Skin of body (tissue), 2 donors: ENCODE measurements around the gene SUSD4. TPM values are rescaled to one million over a fixed set of nuclear protein-coding genes. Genes with fewer than 3 reads are reported as not detected.
A peak's percentile ranks its signal among the peaks of the same experiment; 100 is the strongest.

Experiments
- DNase-seq: peaks from one replicate; lab custom pipeline; 2025; lab: John Stamatoyannopoulos, UW
- total RNA-seq: library from RNA; depleted of rRNA; stranded (reverse); fragments of >200 nt; gene quantifications from one replicate; pipeline ENCODE4 v1.2.3, GENCODE V29; 2014

SUSD4 gene
- total RNA-seq, 1 donor from 2014 or later = 12.9 TPM

GRCh38 chr1:223330466-223330865 is 33.5 kb downstream of the SUSD4 start:
- DNase-seq = no peak

- DNase-seq = no peak
Observed at GRCh38 chr1:223329664-223330415, 34.1 kb downstream of the SUSD4 start.

DNA sequence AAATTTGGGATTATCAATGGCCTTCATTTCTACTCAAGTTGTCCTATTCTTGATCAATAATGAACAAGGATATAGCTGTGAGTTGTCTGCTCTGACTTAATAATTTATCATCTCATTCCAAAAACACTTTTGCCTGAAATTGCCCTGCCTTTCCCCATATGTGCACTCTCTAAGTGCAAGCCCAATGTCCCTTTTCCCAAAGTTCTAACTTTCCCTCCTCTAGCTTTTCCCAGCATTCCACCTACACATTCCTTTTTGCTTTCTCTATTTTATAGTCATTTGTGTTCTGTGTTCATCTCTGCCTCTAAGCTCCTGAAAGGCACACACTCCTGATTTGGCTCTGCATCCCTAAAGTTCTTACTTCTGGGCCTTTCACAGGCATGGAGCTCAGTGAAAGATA is 34.7 kb downstream of the SUSD4 start:
- DNase-seq = no peak

- no peak for DNase-seq
Observed at GRCh38 chr1:223328566-223328965, 35.4 kb downstream of the SUSD4 start.

DNA sequence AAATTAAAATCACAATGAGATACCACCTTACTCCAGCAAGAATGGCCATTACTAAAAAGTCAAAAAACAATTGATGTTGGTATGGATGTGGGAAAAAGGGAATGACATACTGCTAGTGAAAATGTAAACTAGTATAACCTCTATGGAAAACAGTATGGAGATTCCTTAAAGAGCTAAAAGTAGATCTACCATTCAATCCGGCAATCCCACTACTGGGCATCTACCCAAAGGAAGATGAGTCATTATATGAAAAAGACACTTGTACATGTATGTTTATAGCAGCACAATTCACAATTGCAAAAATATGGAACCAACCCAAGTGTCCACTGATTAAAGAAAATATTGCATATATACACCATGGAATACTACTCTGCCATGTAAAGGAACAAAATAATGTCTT is 37.2 kb downstream of the SUSD4 start:
- no peak for DNase-seq

DNA sequence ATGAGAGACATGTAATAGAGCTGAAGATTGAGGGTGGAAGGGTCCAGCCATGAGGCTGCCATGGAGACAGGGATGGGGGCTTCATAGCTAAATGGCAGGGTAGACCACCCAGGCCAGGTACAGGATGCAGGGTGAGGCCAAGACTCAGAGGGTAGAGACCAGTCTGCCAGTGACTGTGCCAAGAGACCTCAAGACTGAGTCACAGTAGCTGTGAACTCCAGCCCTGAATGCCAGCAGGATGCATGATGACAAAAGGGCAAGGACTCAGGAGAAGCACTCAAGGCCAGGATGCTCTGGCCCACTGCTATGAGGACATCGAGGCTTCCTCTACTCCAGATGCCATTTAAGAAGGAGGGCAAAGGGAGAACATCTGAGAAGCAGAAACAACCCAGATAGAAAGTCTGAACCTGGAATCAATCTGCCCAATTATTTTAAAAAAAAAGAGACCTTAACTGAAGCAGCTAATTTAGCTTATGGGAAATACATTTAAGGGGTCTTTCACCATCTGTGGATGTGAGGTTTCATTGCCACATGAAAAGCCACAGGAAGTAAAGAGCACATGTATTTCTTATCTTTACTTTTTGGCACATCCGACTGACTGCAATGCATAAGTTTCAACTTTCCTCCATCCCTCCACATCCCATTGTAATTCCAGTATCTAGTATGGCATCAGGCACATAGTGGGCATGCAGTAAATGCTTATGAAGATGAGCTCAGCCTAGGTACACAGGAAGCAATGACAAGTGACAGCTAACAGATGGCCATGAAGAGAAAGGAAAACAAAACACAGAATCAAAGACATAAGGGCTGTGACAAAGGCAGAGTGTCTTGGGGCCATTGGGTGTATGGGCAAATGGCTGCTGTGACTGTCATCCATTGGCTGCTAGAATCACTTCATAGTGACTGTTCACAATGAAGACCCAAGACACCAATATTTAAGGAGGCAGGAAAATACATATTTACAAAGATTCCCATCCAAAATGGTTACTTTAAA is 40.2 kb downstream of the SUSD4 start:
- DNase-seq = no peak

DNA sequence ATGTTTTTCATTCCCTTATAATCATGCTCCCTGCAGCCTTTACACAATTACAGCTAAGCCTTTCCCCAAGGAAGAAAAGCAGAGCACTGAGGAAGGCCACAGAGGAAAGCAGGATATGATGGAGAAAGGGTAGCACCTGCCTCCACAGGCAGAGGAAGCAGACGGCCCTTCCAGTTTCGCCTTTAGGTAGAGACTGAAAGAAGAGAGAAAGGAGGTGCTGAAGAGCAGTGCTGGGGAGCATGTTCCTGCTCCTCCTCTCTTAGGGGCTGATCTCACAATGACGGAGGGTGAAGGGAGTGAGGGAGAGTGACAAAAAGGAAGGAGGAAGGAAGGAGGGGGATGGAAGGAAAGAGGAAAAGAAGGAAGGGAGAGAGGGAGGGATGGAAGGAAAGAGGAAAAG is 41.1 kb downstream of the SUSD4 start:
- no peak for DNase-seq

GRCh38 chr1:223320959-223321358 is 43.0 kb downstream of the SUSD4 start:
- DNase-seq = no peak

DNA sequence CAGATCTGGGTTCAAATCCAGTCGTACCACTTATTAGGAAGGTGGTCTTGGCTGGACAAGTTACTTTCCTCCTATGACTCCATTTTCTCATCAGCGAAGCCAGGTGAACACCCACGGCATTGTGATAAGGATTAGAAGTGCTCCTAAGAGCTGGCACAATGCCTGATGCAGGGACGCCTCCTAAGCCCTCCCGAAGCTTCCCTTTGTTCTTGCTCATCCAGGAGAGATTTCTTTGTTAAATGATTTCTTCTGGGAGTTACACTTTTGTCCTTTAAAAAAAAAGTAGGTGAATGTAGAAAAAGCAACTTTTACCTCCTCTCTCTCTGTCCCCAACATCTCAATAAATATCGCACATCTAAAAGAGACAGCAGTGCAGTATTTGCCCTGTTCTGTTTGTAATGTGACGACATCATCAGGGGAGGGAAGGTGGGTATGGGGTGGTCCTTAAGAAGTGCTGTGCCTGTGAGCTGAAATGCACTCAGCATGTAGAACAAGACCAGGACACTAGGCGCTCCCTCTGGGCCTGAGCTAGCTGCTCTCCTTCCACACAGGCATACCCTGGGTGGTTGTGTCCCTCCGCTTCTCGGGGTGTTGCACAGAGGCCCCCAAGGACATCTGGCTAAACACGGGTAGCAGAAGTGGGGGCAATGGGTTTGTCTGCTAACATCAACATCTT is 43.9 kb downstream of the SUSD4 start:
- DNase-seq = no peak

DNA sequence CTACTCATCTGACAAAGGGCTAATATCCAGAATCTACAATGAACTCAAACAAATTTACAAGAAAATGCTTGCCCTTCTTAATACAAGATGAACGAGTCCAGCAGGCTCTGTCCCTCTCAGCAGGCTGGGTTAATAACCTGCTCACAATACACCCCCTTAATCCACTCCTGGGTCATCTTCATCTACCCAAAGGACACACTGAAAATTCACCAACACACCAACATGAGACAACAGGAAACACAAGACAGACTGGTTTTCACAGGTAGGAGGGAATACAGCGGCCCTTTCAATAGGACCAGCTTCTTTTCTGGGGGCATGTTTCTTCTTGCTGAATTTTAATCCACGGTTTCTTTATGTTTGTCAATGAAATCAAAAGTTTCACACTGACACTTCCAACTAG is 44.6 kb downstream of the SUSD4 start:
- DNase-seq = peak; percentile 12

DNA sequence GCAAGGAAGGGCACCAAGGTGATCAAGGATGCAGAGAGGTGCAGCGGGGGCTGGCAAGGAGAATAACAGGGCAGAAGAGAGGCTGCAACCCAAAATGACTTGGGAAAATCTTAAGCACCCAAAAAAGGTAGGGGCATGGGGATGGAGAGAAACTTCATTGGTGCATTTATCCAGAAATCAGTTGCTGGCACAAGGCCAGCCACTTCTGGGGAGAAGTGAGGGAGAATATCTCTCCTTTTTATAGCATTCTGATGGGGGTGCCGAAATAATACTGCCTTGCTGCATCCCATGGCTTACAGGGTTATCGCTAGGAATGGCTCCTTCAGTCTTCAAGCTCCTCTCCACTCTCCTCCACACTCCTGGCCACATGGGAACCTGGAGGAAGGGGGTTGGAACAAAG is 47.9 kb downstream of the SUSD4 start:
- DNase-seq = no peak

DNA sequence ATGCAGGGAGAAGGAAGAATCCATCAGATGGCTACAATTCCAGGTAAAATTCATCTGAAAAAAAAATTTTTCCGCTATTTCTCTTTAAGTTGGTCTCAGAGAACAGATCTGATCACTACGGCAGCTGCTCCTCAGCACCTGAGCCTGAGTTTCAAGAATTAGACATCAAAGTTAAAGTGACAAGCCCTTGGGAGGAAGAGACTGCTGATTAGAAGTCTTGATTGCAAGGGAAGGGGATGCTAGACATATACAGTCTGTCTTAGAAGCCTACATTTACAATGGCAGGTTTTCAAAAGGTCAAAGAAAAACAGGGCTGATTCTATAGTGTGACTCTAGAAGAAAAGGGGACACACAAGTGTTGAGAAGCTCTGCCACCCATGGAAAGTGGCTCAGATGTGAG is 48.3 kb downstream of the SUSD4 start:
- DNase-seq = no peak

DNA sequence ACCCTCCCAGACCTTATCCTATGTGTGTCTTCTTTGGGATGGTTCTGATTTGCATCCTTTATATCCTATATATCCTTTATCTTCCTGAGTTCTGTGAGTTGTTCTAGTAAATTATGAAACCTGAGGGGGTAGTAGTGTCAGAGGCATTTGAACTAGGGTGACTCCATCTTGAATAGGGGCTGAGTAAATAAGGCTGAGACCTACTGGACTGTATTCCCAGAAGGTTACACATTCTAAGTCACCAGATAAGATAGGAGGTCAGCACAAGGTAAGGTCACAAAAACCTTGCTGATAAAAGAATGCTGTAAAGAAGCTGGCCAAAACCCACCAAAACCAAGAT is 50.6 kb downstream of the SUSD4 start:
- DNase-seq = no peak

- no peak for DNase-seq
Observed at GRCh38 chr1:223312705-223313414, 51.1 kb downstream of the SUSD4 start.

DNA sequence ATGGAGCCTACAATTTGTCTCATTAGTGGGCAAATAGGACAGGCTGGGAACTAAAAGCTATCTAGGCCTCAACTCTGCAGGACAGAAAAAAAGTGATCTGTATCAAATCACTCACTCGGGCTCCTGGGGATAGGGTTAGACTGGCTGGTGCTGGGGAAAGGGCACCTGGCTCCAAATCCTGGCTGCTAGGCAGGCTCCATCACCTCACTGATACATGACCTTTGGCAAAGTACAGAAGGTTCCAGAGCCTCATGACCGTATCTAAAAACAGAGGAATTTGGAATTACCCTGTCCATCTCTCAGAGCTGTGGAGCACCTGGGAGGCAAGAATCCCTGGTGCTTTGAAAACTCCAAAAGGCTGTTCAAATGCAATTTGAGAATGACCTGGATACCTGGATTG is 51.7 kb downstream of the SUSD4 start:
- no peak for DNase-seq

DNA sequence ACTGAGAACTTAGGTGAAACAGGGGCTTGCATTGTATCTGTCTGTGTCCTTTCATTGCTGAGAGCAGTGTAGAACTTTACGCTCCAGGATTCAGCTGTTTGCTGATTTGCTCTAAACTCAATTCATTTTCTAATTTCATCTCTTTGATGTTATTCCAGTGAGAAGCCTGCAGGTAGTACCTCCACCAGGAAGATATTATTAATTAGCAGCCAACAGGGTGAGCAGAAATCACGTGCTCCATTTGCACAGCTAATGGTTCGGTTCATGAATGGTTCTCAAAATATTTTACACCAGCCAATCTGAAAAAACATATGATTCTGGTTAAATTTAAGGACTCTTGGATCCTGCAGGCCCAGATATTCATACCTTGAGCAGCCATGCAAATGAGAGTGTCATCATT is 52.1 kb downstream of the SUSD4 start:
- DNase-seq = no peak

DNA sequence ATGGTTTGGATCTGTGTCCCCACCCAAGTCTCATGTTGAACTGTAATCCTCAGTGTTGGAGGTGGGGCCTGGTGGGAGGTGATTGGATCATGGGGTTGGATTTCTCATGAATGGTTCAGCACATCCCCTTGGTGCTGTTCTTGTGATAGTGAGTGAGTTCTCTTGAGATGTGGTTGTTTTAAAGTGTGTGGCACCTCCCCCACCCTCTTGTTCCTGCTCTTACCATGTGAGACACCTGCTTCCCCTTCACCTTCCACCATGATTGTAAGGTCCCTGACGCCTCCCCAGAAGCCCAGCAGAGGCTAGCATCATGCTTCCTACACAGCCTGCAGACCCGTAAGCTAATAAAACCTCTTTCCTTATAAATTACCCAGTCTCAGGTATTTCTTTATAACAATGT is 55.8 kb downstream of the SUSD4 start:
- DNase-seq = no peak

DNA sequence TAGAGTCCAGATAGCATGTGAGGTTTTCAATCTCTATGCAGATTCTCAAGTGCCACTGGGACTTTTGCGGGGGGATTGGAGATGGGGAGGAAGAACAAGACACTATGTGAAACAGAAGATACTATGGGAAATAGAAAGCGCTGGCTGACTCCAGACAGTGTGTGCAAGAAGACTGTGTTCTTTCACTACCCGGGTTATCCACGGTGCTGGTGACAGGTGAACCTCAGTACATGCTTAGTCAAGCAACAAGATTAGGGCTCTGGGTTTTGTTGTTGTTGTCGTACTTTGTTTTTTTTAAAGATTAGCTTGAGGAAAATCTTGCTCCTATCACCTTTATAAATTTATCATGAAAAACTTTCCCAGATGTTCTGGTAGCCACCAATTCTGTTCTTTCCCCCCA is 56.4 kb downstream of the SUSD4 start:
- DNase-seq = no peak

GRCh38 chr1:223304931-223305330 is 59.0 kb downstream of the SUSD4 start:
- no peak for DNase-seq

DNA sequence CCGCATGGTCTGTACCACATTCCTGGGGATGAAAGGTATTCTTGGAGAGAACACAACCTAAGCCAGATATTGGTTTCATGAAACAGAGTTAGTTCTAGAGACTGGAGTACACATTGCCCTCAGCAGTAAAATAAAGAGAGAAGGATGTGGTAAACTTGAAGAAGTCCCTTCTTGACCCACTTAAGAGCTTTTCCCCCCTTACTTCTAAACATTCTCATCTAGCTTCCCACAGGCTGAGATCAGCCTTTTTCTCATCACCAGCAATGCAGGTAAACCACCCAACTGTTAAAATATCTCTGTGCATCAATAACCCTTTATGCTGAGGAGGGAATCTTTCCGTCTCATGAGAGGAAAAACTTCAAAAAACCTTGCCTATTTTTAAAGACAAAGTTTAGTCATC is 62.6 kb downstream of the SUSD4 start:
- no peak for DNase-seq

DNA sequence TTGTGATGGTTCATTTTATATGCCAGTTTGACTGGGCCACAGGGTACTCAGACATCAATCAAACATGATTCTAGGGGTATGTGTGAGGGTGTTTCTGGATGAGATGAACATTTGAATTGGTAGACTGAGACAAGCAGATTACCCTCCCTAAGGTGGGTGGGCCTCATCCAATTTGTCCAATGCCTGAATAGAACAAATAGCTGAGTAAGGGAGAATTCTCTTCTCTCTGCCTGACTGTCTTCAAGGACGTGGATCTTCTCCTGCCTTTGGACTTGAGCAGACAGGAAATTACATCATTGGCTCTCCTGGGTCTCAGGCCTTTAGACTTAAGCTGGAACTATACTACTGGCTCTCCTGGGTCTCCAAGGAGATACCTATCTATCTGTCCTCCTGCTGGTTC is 64.4 kb downstream of the SUSD4 start:
- DNase-seq = no peak

DNA sequence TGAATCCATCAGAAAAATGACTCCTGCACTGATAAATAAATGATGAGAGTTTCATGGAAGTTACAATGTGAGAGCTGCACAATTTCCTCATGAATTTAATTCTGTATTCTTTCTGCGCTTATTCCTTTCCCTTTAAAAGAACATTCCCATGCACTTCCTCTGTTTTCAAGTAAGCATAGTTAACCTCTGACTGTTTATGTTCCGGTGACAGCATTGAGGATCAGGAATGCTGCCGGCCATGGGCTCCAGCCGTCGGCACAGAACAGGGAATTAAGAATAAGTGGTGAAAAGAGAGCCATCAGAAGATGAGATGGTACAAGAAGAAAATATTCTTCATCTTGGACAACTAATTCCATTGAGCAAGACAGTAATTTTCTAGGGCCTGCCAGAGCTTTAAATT is 65.3 kb downstream of the SUSD4 start:
- DNase-seq = no peak
